ENCODE results near the gene TNFSF13.

TNFSF13 gene

GRCh38 chr17:7555320-7555948, 3.1 kb upstream of the TNFSF13 start:
- TF ChIP-seq, protein P1, sequence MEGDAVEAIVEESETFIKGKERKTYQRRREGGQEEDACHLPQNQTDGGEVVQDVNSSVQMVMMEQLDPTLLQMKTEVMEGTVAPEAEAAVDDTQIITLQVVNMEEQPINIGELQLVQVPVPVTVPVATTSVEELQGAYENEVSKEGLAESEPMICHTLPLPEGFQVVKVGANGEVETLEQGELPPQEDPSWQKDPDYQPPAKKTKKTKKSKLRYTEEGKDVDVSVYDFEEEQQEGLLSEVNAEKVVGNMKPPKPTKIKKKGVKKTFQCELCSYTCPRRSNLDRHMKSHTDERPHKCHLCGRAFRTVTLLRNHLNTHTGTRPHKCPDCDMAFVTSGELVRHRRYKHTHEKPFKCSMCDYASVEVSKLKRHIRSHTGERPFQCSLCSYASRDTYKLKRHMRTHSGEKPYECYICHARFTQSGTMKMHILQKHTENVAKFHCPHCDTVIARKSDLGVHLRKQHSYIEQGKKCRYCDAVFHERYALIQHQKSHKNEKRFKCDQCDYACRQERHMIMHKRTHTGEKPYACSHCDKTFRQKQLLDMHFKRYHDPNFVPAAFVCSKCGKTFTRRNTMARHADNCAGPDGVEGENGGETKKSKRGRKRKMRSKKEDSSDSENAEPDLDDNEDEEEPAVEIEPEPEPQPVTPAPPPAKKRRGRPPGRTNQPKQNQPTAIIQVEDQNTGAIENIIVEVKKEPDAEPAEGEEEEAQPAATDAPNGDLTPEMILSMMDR (conservative IDR thresholded peaks at IDR 0.05): no peak
- no peak overlapping the region for H3K27ac ChIP-seq

DNA sequence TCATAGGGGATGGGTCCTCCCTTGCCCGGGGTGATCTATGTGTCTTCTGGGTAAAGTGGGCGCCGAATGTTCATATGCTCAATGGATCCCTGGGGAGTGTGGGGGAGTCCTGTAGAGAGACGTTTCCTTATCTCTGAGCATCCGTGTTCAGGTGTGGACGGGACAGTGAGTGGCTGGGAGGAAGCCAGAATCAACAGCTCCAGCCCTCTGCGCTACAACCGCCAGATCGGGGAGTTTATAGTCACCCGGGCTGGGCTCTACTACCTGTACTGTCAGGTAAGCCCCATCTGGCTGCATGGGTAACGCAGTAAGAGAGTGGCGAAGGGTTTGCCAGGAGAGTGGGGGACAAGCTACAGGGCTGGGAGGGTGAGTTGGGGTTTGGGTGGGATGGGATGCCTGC, 1.9 kb upstream of the TNFSF13 start:
- TF ChIP-seq, protein P1 (conservative IDR thresholded peaks at IDR 0.05): no peak
- peak overlapping the region; percentile 87 for H3K27ac ChIP-seq

DNA sequence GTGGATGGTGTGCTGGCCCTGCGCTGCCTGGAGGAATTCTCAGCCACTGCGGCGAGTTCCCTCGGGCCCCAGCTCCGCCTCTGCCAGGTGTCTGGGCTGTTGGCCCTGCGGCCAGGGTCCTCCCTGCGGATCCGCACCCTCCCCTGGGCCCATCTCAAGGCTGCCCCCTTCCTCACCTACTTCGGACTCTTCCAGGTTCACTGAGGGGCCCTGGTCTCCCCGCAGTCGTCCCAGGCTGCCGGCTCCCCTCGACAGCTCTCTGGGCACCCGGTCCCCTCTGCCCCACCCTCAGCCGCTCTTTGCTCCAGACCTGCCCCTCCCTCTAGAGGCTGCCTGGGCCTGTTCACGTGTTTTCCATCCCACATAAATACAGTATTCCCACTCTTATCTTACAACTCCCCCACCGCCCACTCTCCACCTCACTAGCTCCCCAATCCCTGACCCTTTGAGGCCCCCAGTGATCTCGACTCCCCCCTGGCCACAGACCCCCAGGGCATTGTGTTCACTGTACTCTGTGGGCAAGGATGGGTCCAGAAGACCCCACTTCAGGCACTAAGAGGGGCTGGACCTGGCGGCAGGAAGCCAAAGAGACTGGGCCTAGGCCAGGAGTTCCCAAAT, 1.3 kb upstream of the TNFSF13 start:
- TF ChIP-seq, protein P1 (conservative IDR thresholded peaks at IDR 0.05): no peak
- H3K27ac ChIP-seq: peak overlapping the region; percentile 87

- peak overlapping the region; percentile 87 for H3K27ac ChIP-seq
- TF ChIP-seq, protein P1 (conservative IDR thresholded peaks at IDR 0.05): no peak
Measured at GRCh38 chr17:7557775-7558543, 591 bp upstream of the TNFSF13 start.

DNA sequence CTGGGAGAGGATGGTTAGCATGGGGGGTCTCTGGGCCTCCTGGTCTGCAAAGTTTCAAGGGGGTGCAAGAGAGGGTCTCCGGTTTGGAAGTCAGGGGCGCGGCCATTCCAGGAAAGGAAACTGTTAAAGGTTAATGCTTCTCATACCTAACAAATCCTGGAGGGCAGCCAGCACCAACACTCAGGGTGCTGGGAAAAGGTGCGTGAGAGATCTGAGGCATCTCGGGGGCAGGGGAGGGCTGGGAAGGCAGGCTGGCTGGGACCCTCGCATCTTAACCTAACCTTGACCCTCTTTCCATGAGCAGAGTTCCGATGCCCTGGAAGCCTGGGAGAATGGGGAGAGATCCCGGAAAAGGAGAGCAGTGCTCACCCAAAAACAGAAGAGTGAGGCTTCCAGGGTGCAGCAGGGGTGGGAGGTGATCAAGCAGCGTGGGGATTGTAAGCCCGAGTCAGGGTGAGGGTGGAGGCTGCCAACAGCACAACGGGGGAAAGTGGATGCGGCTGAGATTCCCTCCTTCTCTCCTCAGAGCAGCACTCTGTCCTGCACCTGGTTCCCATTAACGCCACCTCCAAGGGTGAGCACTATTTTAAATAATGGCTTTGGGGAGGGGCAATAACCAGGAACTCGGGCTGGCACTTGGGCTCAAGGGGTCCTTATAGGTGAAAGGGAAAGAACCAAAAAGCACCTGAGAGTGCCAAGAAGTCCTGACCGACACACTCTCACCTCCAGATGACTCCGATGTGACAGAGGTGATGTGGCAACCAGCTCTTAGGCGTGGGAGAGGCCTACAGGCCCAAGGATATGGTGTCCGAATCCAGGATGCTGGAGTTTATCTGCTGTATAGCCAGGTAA, 996 bp downstream of the TNFSF13 start:
- TF ChIP-seq, protein P1 (conservative IDR thresholded peaks at IDR 0.05): no peak
- H3K27ac ChIP-seq: peak overlapping the region; percentile 87

- peak overlapping the region; percentile 87 for H3K27ac ChIP-seq
Measured at GRCh38 chr17:7560172-7561027, 1.9 kb downstream of the TNFSF13 start.

More at GRCh38 chr17:7560172-7561027, 1.9 kb downstream of the TNFSF13 start:
- TF ChIP-seq, protein P1 (conservative IDR thresholded peaks at IDR 0.05): no peak

All from VCaP (cell line).